SK-N-SH treated with all-trans-retinoic acid at 6 μM for 48 hours (cell line): ENCODE measurements around the gene MIA2.
A peak's percentile ranks its signal among the peaks of the same experiment; 100 is the strongest.

Source experiments
- ATAC-seq: fragments of 200-7000 bp; cut with Tn5 transposase; 3 replicates; pipeline ENCODE4 v1.9.1; 2020; ENCODE audit warnings: mild to moderate bottlenecking, moderate library complexity
- ARNTL ChIP-seq: fragments of 450-650 bp; formaldehyde crosslinking; IDR thresholded peaks from 2 replicates; pipeline ENCODE4 v1.5.0; 2020; ENCODE audit warnings: low read depth, mild to moderate bottlenecking, moderate library complexity, borderline replicate concordance
- ISL1 ChIP-seq: fragments of 250-450 bp; sonication (Bioruptor Pico); IDR thresholded peaks from 2 replicates; pipeline ENCODE4 v2.1.2; 2022; ENCODE audit warnings: mild to moderate bottlenecking, moderate library complexity
- OSR1 ChIP-seq: fragments of 250-450 bp; sonication (Bioruptor Pico); IDR thresholded peaks from 2 replicates; pipeline ENCODE4 v1.8.0; 2022; ENCODE audit warnings: moderate library complexity, mild to moderate bottlenecking, inconsistent platforms
- PPARA ChIP-seq: fragments of 250-450 bp; sonication (Bioruptor Pico); IDR thresholded peaks from 2 replicates; pipeline ENCODE4 v1.5.0; 2020; ENCODE audit warnings: mild to moderate bottlenecking, borderline replicate concordance
- RARB ChIP-seq: fragments of 250-450 bp; sonication (Bioruptor Pico); IDR thresholded peaks from 2 replicates; pipeline ENCODE4 v1.8.0; 2021; ENCODE audit warnings: mild to moderate bottlenecking, moderate library complexity
- SNAI2 ChIP-seq: fragments of 250-450 bp; sonication (Bioruptor Pico); IDR thresholded peaks from 2 replicates; pipeline ENCODE4 v1.5.0; 2020; ENCODE audit warnings: mild to moderate bottlenecking, moderate library complexity
- TCF4 ChIP-seq: fragments of 250-450 bp; sonication (Bioruptor Pico); IDR thresholded peaks from 2 replicates; pipeline ENCODE4 v1.8.0; 2021; ENCODE audit warnings: mild to moderate bottlenecking, moderate library complexity, borderline replicate concordance
- TOX ChIP-seq: fragments of 250-450 bp; sonication (Bioruptor Pico); IDR thresholded peaks from 2 replicates; pipeline ENCODE4 v1.8.0; 2021; ENCODE audit warnings: mild to moderate bottlenecking, moderate library complexity, borderline replicate concordance
- ZC3H10 ChIP-seq: fragments of 250-450 bp; sonication (Bioruptor Pico); IDR thresholded peaks from 2 replicates; pipeline ENCODE4 v1.5.1; 2021; ENCODE audit warnings: mild to moderate bottlenecking, moderate library complexity
- ZFP3 ChIP-seq: fragments of 250-450 bp; sonication (Bioruptor Pico); IDR thresholded peaks from 2 replicates; pipeline ENCODE4 v1.5.0; 2020; ENCODE audit warnings: mild to moderate bottlenecking, moderate library complexity
- ZFP30 ChIP-seq: fragments of 450-650 bp; formaldehyde crosslinking; IDR thresholded peaks from 2 replicates; pipeline ENCODE4 v1.5.0; 2022; ENCODE audit warnings: mild to moderate bottlenecking, moderate library complexity
- ZNF565 ChIP-seq: fragments of 450-650 bp; formaldehyde crosslinking; conservative IDR thresholded peaks from 2 replicates; pipeline ENCODE4 v1.5.0; 2020; ENCODE audit warnings: low read depth, mild to moderate bottlenecking, moderate library complexity
- ZNF70 ChIP-seq: fragments of 450-650 bp; formaldehyde crosslinking; IDR thresholded peaks from 2 replicates; pipeline ENCODE4 v1.5.0; 2020; ENCODE audit warnings: mild to moderate bottlenecking, moderate library complexity
- TF ChIP-seq, protein P1 (sequence below): fragments of 250-450 bp; sonication (Bioruptor Pico); IDR thresholded peaks from 2 replicates; pipeline ENCODE4 v1.5.1; 2020; ENCODE audit warnings: low read depth, mild to moderate bottlenecking, moderate library complexity
- TF ChIP-seq, protein P2 (sequence below): fragments of 250-450 bp; sonication (Bioruptor Pico); IDR thresholded peaks from 2 replicates; pipeline ENCODE4 v1.5.0; 2020; ENCODE audit warnings: mild to moderate bottlenecking, moderate library complexity
- TF ChIP-seq, protein P3 (sequence below): fragments of 250-450 bp; sonication (Bioruptor Pico); IDR thresholded peaks from 2 replicates; pipeline ENCODE4 v1.8.0; 2021; ENCODE audit warnings: low read depth, mild to moderate bottlenecking, moderate library complexity, borderline replicate concordance
- TF ChIP-seq, protein P4 (sequence below): fragments of 250-450 bp; sonication (Bioruptor Pico); IDR thresholded peaks from 2 replicates; pipeline ENCODE4 v1.5.1; 2021; ENCODE audit warnings: mild to moderate bottlenecking, moderate library complexity
- TF ChIP-seq, protein P5 (sequence below): fragments of 250-450 bp; sonication (Bioruptor Pico); IDR thresholded peaks from 2 replicates; pipeline ENCODE4 v1.8.0; 2020; ENCODE audit warnings: mild to moderate bottlenecking, moderate library complexity, borderline replicate concordance

Gene MIA2

DNA sequence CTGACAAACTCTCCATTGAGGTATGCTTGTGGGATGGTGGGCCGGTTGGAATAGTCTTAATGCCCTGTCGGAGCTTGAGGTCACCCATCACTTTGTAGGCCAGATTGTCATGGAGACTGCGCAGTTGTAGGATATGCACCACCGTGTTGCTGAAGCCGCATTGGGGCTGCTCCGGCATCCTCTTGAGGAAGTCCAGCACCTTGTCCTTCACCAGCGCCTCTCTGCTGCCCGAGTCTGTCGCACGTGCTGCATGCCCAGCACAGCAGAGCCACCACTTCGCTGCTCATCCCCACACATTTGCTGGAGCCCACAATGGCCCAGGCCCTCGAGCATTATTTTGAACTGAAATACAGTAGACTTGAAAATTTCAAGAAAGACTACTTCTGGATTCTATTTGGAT is 136.7 kb downstream of the MIA2 start:
- ATAC-seq, result no peak
- TF ChIP-seq ISL1 (CRISPR knock-in tag), result no peak

DNA sequence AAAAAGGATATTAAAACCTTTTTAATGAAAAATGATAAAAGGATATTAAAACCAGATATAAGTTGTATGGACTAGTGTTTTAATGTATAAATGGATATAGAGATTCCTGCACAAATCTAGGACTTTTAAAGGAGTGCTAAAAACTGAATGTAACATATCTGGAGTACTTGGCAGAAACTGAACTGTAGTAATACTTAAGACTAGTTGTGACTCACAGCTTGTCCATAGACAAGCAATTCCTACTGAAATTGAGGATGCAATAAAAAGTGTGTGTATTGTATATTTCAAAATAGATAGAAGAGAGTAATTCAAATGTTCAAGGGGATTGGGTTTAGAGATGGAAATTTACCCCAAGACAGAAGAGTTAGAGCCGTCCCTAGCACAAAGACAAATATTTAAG is 138.9 kb downstream of the MIA2 start:
- no peak for ATAC-seq
- TF ChIP-seq, protein P1, sequence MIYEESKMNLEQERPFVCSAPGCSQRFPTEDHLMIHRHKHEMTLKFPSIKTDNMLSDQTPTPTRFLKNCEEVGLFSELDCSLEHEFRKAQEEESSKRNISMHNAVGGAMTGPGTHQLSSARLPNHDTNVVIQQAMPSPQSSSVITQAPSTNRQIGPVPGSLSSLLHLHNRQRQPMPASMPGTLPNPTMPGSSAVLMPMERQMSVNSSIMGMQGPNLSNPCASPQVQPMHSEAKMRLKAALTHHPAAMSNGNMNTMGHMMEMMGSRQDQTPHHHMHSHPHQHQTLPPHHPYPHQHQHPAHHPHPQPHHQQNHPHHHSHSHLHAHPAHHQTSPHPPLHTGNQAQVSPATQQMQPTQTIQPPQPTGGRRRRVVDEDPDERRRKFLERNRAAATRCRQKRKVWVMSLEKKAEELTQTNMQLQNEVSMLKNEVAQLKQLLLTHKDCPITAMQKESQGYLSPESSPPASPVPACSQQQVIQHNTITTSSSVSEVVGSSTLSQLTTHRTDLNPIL (CRISPR knock-in tag), result no peak
- TF ChIP-seq ZNF565 (CRISPR knock-in tag), result no peak
- TF ChIP-seq, protein P2, sequence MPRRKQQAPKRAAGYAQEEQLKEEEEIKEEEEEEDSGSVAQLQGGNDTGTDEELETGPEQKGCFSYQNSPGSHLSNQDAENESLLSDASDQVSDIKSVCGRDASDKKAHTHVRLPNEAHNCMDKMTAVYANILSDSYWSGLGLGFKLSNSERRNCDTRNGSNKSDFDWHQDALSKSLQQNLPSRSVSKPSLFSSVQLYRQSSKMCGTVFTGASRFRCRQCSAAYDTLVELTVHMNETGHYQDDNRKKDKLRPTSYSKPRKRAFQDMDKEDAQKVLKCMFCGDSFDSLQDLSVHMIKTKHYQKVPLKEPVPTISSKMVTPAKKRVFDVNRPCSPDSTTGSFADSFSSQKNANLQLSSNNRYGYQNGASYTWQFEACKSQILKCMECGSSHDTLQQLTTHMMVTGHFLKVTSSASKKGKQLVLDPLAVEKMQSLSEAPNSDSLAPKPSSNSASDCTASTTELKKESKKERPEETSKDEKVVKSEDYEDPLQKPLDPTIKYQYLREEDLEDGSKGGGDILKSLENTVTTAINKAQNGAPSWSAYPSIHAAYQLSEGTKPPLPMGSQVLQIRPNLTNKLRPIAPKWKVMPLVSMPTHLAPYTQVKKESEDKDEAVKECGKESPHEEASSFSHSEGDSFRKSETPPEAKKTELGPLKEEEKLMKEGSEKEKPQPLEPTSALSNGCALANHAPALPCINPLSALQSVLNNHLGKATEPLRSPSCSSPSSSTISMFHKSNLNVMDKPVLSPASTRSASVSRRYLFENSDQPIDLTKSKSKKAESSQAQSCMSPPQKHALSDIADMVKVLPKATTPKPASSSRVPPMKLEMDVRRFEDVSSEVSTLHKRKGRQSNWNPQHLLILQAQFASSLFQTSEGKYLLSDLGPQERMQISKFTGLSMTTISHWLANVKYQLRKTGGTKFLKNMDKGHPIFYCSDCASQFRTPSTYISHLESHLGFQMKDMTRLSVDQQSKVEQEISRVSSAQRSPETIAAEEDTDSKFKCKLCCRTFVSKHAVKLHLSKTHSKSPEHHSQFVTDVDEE (CRISPR knock-in tag), result no peak
- no peak for TF ChIP-seq TCF4
- TF ChIP-seq, protein P3, sequence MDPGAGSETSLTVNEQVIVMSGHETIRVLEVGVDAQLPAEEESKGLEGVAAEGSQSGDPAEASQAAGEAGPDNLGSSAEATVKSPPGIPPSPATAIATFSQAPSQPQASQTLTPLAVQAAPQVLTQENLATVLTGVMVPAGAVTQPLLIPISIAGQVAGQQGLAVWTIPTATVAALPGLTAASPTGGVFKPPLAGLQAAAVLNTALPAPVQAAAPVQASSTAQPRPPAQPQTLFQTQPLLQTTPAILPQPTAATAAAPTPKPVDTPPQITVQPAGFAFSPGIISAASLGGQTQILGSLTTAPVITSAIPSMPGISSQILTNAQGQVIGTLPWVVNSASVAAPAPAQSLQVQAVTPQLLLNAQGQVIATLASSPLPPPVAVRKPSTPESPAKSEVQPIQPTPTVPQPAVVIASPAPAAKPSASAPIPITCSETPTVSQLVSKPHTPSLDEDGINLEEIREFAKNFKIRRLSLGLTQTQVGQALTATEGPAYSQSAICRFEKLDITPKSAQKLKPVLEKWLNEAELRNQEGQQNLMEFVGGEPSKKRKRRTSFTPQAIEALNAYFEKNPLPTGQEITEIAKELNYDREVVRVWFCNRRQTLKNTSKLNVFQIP, result no peak
- no peak for TF ChIP-seq PPARA
- TF ChIP-seq, protein P4, sequence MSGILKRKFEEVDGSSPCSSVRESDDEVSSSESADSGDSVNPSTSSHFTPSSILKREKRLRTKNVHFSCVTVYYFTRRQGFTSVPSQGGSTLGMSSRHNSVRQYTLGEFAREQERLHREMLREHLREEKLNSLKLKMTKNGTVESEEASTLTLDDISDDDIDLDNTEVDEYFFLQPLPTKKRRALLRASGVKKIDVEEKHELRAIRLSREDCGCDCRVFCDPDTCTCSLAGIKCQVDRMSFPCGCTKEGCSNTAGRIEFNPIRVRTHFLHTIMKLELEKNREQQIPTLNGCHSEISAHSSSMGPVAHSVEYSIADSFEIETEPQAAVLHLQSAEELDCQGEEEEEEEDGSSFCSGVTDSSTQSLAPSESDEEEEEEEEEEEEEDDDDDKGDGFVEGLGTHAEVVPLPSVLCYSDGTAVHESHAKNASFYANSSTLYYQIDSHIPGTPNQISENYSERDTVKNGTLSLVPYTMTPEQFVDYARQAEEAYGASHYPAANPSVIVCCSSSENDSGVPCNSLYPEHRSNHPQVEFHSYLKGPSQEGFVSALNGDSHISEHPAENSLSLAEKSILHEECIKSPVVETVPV (CRISPR knock-in tag), result no peak
- TF ChIP-seq RARB (CRISPR knock-in tag), result no peak
- no peak for TF ChIP-seq ZFP3 (CRISPR knock-in tag)
- TF ChIP-seq, protein P5, sequence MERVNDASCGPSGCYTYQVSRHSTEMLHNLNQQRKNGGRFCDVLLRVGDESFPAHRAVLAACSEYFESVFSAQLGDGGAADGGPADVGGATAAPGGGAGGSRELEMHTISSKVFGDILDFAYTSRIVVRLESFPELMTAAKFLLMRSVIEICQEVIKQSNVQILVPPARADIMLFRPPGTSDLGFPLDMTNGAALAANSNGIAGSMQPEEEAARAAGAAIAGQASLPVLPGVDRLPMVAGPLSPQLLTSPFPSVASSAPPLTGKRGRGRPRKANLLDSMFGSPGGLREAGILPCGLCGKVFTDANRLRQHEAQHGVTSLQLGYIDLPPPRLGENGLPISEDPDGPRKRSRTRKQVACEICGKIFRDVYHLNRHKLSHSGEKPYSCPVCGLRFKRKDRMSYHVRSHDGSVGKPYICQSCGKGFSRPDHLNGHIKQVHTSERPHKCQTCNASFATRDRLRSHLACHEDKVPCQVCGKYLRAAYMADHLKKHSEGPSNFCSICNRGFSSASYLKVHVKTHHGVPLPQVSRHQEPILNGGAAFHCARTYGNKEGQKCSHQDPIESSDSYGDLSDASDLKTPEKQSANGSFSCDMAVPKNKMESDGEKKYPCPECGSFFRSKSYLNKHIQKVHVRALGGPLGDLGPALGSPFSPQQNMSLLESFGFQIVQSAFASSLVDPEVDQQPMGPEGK, result no peak
- TF ChIP-seq ARNTL, result no peak
- TF ChIP-seq SNAI2 (CRISPR knock-in tag), result no peak
- TF ChIP-seq OSR1 (CRISPR knock-in tag), result no peak
- no peak for TF ChIP-seq ZC3H10 (CRISPR knock-in tag)
- no peak for TF ChIP-seq ZNF70
- TF ChIP-seq ISL1 (CRISPR knock-in tag), result no peak
- TF ChIP-seq TOX (CRISPR knock-in tag), result no peak

DNA sequence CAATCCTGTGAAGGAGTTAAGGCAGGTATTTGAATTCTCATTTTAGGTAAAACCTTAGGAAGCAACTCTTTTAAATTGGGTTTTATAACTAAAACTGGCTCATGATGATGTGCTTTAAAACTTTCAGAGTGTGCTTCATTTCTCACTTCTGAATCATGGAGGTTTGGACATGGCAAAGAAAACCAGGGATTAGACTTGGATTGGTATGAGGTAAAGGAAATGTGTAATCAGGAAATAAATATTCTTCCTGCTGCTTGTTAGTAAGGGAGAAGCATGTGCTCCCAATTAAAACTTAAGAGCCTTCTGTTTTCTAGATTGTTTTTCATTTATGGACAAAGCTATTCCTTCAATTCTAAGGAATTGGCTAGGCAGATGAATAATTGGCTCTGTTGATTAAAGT is 141.1 kb downstream of the MIA2 start:
- ATAC-seq, result peak; percentile 71
- TF ChIP-seq ISL1 (CRISPR knock-in tag) (no peak), ZFP30 (CRISPR knock-in tag) (no peak), PPARA (no peak), ZC3H10 (CRISPR knock-in tag) (no peak), TCF4 (no peak)
- TF ChIP-seq, protein P3, result no peak
- TF ChIP-seq, protein P4 (CRISPR knock-in tag), result no peak
